Left ventricle myocardium superior (tissue), 1 donor: ENCODE measurements around the gene R3HDM2. TPM values are rescaled to one million over a fixed set of nuclear protein-coding genes. Genes with fewer than 3 reads are reported as not detected.
A peak's percentile ranks its signal among the peaks of the same experiment; 100 is the strongest.
"Not testable (repeated sequence)": the region's sequence is repeated elsewhere in the genome, so short reads cannot be mapped to it uniquely, and the experiment has no call there.

ENCODE experiments used
- ATAC-seq: fragments of 200-7000 bp; cut with Tn5 transposase; one replicate; pipeline ENCODE4 v1.9.1; 2020; ENCODE audit warnings: mild to moderate bottlenecking, moderate library complexity
- DNase-seq: peaks from one replicate; pipeline ENCODE4 v3.0.0-alpha.2; 2020
- intact Hi-C: fragments of 100-400 bp; cut with micrococcal nuclease; formaldehyde crosslinking; loops from one replicate; pipeline ENCODE4 v1.11.0; 2022
- total RNA-seq: library from RNA; stranded (reverse); fragmentation: NEBNext Ultra II Directional; extraction: Animal tissue kit (Norgen Biotek cat#: 25700); gene quantifications from one replicate; pipeline ENCODE4 v1.2.1, GENCODE V29; 2021
- donor health status: DM: no; HTN: yes; CAD: no; lungs with severe emphysema.

The R3HDM2 gene
- total RNA-seq, 1 donor from 2014 or later = 54.4 TPM

DNA sequence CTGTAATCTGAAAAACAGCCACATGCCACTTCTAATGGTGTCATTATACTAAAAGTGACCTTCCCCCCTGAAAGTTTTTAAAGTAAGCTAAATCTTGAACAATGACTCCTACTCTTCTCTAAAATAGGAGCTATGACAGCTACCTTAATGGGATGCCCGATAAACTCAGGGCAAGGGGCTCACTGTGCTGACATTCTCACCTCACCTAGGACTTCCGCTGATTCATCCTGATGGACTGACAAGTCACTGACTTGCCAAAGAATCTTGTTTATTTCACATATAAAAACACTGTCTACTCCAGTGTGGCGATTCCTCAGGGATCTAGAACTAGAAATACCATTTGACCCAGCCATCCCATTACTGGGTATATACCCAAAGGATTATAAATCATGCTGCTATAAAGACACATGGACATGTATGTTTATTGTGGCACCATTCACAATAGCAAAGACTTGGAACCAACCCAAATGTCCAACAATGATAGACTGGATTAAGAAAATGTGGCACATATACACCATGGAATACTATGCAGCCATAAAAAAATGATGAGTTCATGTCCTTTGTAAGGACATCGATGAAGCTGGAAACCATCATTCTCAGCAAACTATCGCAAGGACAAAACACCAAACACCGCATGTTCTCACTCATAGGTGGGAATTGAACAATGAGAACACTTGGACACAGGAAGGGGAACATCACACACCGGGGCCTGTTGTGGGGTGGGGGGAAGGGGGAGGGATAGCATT lies 31.0 kb downstream of the R3HDM2 start:
- intact Hi-C loops, ATAC-seq, DNase-seq: not testable (repeated sequence)

DNA sequence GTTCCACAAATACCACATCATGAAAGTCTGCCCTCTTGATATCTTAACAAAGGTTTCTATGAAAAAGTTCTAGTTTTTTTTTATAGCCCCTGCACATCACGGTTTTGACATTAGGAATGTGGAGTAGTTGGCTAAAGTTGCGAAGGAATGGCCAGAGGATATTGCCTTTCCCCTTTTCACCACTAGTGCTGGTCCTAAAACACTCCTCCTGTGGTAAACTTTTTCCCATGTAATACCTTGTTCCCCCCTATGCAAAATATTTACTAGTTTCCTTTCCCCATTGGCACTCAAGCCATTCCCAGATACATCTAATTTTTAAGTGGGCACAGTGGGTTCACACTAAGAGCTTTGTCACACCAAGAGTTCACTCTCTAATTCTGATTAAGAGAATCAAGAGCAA lies 33.4 kb downstream of the R3HDM2 start:
- DNase-seq (no peak), ATAC-seq (no peak)
- intact Hi-C loops = no loop called here

DNA sequence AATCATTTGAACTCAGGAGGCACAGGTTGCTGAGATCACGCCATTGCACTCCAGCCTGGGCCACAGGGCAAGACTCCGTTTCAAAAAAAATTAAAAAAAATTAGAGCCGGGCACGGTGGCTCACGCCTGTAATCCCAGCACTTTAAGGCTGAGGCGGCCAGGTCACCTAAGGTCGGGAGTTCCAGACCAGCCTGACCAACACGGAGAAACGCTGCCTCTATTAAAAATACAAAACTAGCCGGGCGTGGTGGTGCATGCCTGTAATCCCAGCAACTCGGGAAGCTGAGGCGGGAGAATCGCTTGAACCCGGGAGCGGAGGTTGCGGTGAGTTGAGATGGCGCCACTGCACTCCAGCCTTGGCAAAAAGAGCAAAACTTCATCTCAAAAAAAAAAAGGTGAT lies 35.7 kb downstream of the R3HDM2 start:
- DNase-seq (no peak), ATAC-seq (no peak)
- intact Hi-C loops = no loop called here

DNA sequence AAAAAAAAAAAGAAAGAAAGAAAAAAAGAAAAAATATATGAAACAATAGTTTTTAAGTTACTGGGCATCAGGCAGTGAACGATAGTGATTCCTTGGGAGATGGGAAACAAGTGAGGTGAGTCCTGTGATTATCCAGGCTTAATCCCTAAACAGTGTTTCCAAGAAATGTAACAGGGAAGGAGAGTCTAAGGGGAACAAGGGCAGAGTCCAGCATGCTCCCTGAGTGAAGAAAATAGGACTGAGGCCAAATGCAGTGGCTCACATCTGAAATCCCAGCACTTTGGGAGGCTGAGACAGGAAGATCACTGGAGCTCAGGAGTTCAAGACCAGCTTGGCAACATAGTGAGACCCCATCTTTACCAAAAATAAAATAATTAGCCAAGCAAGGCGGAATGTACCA lies 40.7 kb downstream of the R3HDM2 start:
- peak; percentile 19 for ATAC-seq
- DNase-seq = no peak

DNA sequence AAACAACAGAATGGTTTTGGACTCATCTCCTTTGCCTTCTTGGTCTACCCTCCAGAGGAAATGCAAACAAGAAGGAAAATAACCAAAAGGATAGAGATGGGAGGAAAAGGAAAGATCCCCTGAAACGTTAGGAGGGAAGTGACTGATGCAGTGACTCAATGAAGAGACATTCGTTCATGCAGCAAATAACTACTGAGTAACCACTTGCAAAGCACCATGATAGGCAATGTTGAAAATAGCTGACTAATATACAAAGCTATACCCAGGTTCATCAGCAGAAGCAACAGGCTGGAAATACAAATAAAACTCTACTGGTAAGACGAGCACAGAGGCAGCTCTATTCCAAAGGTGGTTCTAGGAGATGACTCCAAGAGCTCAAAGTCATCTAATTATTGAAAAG lies 41.8 kb downstream of the R3HDM2 start:
- ATAC-seq (peak; percentile 44), DNase-seq (no peak)
- intact Hi-C loops = no loop called here

More for the DNA sequence above, 40.7 kb downstream of the R3HDM2 start:
- intact Hi-C loops = no loop called here

DNA sequence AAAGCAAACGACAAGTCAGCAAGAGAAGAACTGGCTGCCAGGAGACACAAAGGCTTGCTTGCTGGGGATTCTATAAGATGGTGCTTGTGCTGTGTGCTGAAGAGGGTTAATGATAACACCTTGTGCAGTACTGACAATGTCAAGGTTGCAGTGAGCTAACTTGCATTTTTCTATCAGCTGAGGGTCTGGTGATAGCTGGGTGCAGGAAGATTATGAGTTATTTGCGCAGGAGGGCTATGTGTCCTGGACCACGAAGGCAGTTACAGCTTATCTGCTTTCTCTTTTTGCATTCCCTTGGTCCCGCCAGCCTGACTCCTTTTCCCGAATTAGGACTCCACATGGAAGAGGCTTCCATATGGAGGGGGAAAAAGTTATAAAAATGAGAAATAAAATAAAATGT lies 42.4 kb downstream of the R3HDM2 start:
- peak; percentile 69 for ATAC-seq
- DNase-seq = no peak
- intact Hi-C loops = no loop called here

DNA sequence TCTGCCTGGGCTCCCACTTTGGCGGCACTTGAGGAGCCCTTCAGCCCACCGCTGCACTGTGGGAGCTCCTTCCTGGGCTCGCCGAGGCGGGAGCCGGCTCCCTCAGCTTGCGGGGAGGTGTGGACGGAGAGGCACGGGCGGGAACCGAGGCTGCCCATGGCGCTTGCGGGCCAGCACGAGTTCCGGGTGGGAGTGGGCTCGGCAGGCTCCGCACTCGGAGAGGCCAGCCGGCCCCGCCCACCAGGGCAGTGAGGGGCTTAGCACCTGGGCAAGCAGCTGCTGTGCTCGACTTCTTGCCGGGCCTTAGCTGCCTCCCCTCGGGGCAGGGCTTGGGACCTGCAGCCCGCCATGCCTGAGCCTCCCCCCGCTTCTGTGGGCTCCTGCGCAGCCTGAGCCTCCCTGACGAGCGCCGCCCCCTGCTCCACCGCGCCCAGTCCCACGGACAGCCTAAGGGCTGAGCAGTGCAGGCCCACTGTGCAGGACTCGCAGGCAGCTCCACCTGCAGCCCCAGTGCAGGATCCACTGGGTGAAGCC lies 44.6 kb downstream of the R3HDM2 start:
- intact Hi-C loops = no loop called here
- ATAC-seq = no peak
- DNase-seq = no peak

DNA sequence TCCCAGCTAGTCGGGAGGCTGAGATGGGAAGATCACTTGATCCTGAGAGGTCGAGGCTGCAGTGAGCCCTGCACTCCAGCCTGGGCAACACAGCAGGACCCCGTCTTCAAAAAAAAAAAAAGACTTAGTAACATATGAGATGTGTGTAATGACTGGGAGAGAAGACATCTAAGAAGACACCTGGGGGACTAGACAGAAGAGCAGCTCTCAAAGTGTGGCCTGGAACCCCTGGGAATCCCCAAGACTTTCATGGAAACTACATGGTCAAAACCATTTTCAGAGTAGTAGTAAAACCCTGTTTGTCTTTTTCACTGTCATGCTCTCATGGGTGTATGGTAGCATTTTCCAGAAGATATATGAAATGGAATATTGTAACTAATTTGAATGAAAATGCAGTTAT lies 45.3 kb downstream of the R3HDM2 start:
- DNase-seq = no peak
- intact Hi-C loops = no loop called here
- ATAC-seq = no peak

DNA sequence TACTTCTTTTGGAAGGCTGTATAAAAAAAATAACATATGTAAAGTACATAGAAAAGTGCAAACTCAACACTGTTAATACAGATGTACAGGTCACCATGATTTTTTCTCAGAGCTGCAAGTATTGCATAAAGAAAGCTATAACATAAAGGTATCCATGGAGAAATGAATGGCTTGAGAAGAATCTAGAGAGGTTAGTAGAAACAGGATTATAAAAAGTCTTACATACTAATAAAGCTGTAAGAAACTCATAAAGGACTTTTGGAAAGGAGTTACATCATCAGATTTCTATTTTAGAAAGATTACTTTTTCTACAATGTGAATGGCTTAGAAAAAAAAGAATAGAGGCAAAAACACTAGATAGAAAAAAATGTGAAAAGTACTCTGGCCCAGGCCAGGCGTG lies 46.4 kb downstream of the R3HDM2 start:
- DNase-seq (no peak), ATAC-seq (no peak)
- intact Hi-C loops = no loop called here

DNA sequence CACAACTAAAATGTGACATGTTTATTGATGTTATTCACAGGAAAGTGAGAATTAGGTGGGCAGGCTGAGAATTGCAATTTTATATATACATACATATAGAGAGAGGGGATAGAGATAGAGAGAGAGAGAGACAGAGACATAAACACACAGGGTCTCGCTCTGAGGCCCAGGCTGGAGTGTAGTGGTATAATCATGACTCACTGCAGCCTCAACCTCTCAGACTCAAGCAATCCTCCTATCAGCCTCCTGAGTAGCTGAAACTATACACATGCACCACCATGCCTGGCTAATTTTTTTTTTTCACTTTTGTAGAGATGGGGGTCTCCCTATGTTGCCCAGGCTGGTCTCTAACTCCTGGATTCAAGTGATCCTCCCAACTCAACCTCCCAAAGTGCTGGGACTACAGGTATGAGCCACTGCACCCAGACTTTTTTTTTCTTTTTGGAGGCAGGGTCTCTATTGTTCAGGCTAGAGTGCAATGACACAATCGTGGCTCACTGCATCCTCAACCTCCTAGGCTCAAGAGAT lies 49.1 kb downstream of the R3HDM2 start:
- no peak for DNase-seq
- ATAC-seq = no peak
- intact Hi-C loops = no loop called here

DNA sequence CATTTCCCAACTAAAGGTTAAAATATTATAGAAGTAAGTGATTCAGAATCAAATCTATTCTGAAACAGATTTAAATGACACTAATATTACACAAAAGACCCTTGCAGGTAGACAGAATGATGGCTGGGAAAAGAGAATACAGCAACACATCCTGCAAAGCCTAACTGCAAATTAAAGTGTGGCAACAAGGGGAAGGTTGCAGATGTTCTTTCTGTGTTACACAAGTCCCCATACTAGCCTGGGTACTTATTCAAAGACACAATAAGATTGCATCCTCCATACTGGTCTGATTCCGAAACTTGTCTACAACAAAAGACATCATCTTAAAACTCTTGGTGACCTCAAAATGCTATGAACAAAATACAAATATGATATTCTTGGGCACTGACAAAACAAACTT lies 50.5 kb downstream of the R3HDM2 start:
- ATAC-seq (no peak), DNase-seq (no peak)
- intact Hi-C loops = no loop called here

DNA sequence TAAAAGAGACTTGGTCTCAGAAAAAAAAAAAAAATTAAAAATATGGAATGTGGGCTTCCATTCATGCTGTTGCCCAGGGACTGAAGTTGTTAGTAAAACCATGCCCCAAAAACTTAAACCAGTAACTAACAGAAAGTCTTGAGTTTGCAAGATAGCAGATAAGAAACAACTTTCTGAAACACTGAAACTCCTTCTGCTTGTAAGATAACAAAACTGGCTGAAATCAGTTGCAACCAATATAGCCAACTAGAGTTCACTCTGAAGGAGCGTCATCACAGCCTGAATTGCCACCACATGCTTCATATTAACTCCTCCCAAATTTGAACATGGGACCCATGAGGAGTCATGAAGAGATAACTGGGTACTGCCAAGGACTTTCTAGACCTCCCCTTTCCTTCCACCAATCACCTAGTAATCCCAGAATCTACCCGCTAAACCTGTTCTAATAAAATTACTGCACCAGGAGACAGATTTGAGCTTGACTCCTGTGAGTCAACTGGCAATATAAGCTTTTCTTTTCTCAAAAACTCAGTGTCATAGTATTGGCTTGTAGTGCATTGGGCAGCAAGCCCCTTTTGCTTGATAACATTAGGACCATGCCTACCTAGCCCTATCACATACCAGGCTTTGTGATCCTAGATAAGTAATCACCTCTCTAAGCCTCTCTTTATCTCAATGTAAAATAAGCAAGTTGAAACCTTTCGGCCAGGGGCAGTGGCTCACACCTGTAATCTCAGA lies 53.6 kb downstream of the R3HDM2 start:
- intact Hi-C loops = no loop called here
- DNase-seq (no peak), ATAC-seq (no peak)

DNA sequence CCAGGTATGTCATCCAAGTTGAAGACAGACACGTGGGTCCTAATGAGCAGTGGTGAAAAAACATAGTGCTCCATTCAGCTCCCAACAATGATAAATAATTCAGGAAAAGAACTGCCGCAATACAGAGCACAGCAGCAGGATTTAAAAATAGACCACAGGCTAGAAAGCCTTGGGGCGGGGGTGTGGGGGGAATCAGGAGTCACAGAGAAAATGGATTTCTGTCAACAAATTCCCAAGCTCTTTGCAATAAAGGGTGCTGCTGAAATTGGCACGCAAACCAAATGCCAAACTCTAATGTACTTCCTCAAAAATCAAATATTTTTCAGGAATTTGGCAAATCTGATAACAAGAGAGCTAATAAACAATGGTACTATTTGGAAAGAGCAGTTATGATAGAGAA lies 58.6 kb downstream of the R3HDM2 start:
- DNase-seq = no peak
- intact Hi-C loops = no loop called here
- ATAC-seq = peak; percentile 88

DNA sequence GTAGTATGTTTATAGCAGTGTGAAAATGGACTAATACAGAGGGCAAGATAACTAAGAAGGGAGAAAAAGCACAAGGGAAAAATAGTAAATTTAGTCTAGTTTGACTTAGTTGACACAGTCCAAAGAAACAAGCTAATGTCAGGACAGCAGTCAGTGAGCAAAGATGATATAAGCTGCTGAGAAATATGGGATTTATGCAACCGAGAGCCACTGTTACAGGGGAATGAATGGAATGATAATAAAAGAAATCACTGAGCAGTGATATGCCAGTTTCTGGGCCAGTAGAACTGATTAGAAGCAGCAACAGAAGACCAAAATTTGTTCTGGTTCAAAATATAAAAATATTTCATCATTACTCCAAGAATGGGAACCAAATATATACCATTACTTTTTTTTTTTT lies 60.1 kb downstream of the R3HDM2 start:
- DNase-seq (no peak), ATAC-seq (no peak)
- intact Hi-C loops = no loop called here

DNA sequence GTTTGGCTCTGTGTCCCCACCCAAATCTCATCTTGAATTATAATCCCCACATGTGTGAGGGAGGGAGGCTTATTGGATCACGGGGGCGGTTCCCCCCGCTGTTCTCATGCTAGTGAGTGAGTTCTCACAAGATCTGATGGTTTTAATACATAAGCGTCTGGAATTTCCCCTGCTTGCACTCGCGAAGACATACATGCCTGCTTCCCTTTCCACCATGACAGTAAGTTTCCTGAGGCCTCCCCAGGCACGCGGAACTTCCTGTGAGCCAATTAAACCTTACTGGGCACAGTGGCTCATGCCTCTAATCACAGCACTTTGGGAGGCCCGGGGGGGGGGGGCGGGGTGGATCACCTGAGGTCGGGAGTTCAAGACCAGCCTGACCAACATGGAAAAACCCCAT lies 60.8 kb downstream of the R3HDM2 start:
- DNase-seq (no peak), ATAC-seq (no peak)
- intact Hi-C loops = no loop called here

DNA sequence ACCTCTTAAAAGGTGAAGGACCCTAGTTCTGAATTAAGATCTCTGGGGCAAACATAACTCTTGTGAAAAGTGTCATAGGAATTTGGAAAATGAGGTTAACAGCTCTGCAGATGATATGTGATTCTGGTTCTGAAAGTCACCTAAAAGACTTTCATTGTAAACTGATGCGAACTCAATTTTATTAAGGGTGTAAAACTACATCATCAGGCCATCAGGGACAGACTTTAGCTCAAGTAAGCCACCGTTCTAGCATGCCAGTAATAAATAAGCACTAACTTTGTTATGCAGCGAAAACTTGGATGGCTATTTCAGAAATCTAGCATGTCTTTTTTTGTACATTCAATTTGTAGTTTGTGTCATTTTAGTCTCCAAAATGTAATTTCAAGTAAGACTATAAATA lies 61.6 kb downstream of the R3HDM2 start:
- intact Hi-C loops = no loop called here
- DNase-seq = no peak
- no peak for ATAC-seq

DNA sequence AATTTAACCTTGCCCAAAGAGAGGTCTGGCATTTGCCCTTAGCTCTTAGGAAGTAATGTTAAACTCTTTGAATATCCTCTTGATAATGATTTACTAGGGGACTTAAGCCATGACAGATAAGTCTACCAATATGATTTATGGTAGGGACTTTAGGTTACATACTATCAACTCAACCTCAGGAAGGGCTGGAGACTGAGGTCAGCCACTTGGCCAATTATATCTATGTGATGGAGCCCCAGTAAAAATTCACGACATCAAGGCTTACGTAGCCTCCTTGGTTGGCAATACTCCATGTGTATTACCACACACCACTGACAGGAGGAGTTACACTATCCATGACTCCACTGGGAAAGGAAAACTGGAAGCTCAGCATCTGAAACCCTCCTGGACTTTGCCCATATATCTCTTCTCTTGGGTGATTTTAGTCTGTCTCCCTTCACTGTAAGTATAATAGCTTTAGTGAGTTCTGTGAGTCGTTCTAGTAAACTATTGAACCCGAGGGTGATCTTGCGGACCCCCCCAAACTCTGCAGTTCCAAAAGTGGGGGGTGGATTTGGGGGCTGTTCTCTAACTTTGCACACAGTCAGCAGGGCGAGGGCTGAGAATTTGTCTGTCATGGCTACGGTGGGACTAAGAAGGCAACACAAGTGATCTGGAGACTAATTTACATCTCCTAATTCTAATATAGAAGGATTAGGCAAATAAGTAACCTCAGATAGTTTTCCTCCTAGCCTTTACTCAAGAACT lies 62.3 kb downstream of the R3HDM2 start:
- intact Hi-C loops = no loop called here
- no peak for DNase-seq
- ATAC-seq = no peak

DNA sequence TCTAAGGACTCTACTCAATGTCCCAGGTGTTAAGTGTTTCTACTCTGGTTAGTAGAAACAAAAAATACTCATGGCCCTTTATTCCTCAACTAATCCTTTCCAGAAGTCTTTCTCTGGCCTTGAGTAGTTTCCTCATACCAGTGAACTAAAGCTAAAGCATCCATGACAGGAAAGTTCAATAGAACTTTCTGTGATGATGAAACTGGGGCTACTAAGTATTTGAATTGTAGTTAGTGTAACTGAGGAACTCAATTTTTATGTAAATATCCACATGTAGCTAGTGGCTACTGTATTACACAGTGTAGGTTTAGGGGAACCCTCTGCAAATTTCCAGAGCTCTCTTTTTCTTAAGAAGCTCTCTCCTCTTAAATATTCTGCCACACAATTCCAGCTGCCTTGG lies 63.7 kb downstream of the R3HDM2 start:
- ATAC-seq = no peak
- DNase-seq = no peak
- intact Hi-C loops = no loop called here

DNA sequence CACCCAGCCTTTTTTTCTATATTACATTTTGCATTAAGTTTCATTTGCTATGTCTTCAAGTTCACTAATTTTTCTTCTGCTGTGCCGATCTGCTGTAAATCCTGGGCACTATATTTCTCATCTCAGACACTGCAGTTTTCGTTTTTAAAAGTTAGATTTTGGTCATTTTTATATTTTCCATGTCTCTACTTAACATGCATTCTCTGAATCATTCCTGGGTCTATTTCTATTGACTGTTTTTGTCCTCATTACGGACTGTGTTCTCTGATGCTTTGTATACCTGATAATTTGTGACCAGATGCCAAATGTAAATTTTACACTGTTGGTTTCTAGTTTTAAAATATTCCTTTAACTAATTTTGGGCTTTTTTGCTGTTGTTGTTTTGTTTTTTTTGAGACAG lies 64.5 kb downstream of the R3HDM2 start:
- intact Hi-C loops = no loop called here
- DNase-seq (no peak), ATAC-seq (no peak)

DNA sequence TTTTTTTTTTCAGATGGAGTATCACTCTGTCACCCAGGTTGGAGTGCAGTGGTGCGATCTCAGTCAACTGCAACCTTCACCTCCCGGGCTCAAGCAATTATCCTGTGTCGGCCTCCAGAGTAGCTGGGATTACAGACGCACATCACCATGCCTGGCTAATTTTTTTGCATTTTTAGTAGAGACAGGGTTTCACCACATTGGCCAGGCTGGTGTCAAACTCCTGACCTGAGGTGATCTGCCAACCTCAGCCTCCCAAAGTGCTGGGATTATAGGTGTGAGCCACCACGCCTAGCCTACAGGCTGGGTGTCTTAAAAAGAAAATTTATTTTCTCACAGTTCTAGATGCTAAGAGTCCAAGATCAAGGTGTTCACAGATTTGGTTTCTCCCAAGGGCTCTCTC lies 66.7 kb downstream of the R3HDM2 start:
- intact Hi-C loops, DNase-seq, ATAC-seq: not testable (repeated sequence)
